Calu3 (cell line): ENCODE data around the gene ITGA2. TPM values are rescaled to one million over a fixed set of nuclear protein-coding genes. Genes with fewer than 3 reads are reported as not detected.

Experiments
- BruUV-seq: library from RNA; stranded (reverse); fragments of 400-500 nt; replicated peaks from 2 replicates; lab custom pipeline; 2021; lab: Mats Ljungman, UMichigan
- CTCF ChIA-PET: fragments of 300-600 bp; sonication (Branson Sonifier 250); formaldehyde crosslinking; loops from one replicate; lab custom pipeline; 2022; ENCODE audit warnings: antibody characterized with exemption; lab: Charles Lee
- DNase-seq: peaks from one replicate; pipeline ENCODE4 v3.0.0; 2022
- H3K27ac Mint-ChIP-seq: one replicate; pipeline ENCODE4 v1.8.0; 2022; ENCODE audit warnings: mixed read lengths; ENCODE audit not compliant: unreplicated experiment
- H3K27me3 Mint-ChIP-seq: one replicate; pipeline ENCODE4 v1.8.0; 2022; ENCODE audit warnings: mixed read lengths; ENCODE audit not compliant: unreplicated experiment
- H3K36me3 Mint-ChIP-seq: one replicate; pipeline ENCODE4 v1.8.0; 2022; ENCODE audit warnings: mild to moderate bottlenecking, moderate library complexity, mixed read lengths; ENCODE audit not compliant: insufficient read depth, unreplicated experiment
- H3K4me1 Mint-ChIP-seq: one replicate; pipeline ENCODE4 v1.8.0; 2022; ENCODE audit warnings: mild to moderate bottlenecking, low read depth, mixed read lengths; ENCODE audit not compliant: unreplicated experiment
- H3K4me3 Mint-ChIP-seq: one replicate; pipeline ENCODE4 v1.8.0; 2022; ENCODE audit warnings: mild to moderate bottlenecking, low read depth, moderate library complexity, mixed read lengths; ENCODE audit not compliant: unreplicated experiment
- H3K9me3 Mint-ChIP-seq: one replicate; pipeline ENCODE4 v1.8.0; 2022; ENCODE audit warnings: low read depth, mixed read lengths; ENCODE audit not compliant: unreplicated experiment
- CTCF ChIP-seq: fragments of 200-600 bp; IDR thresholded peaks from one replicate; pipeline ENCODE4 v1.8.0; 2022; ENCODE audit warnings: antibody characterized with exemption; ENCODE audit not compliant: unreplicated experiment
- intact Hi-C: fragments of 100-400 bp; cut with micrococcal nuclease; formaldehyde crosslinking; loops from one replicate; pipeline ENCODE4 v1.10.0; 2022; ENCODE audit not compliant: unreplicated experiment
- total RNA-seq: library from RNA; stranded (reverse); gene quantifications from 2 replicates; pipeline ENCODE4 v1.2.3, GENCODE V29; 2022

The ITGA2 gene
- total RNA-seq, 1 experiment from 2014 or later = 91.9 TPM

- Mint-ChIP-seq H3K36me3 (no peaks in the 10 kb centered on the region), H3K4me3 (no peak overlapping the region), H3K27ac (no peak overlapping the region), H3K9me3 (no peaks in the 10 kb centered on the region), H3K4me1 (peaks cover 32% of the 10 kb centered on the region), H3K27me3 (no peaks in the 10 kb centered on the region)
- no TSS peak for BruUV-seq
- DNase-seq = no peak
- intact Hi-C loops = loop anchor here (10.0 kb wide), 1 partner anchor 1288 kb away; no protein-coding TSS in a partner anchor
- CTCF ChIA-PET = interaction anchor here (0.5 to 2.7 kb wide), 2 partner anchors 88 to 591 kb away, joined by 3 to 14 read pairs; no protein-coding TSS in a partner anchor
- TF ChIP-seq CTCF = no peak
Observed at GRCh38 chr5:52947208-52947607, 41.9 kb upstream of the ITGA2 start.

- intact Hi-C loops = loop anchor here (1.0 to 10.0 kb wide), 4 partner anchors 42 to 1287 kb away; no protein-coding TSS in a partner anchor
- H3K27me3 Mint-ChIP-seq = no peaks in the 10 kb centered on the region
- no peak for TF ChIP-seq CTCF
- no peak for DNase-seq
- CTCF ChIA-PET = interaction anchor here (0.6 to 4.2 kb wide), 11 partner anchors 15 to 223 kb away, joined by 3 to 49 read pairs (median 8); partner anchors contain the start of genes ITGA2 and MOCS2
- no peak overlapping the region for H3K4me3 Mint-ChIP-seq
- peaks cover 32% of the 10 kb centered on the region for H3K4me1 Mint-ChIP-seq
- no peaks in the 10 kb centered on the region for H3K9me3 Mint-ChIP-seq
- H3K36me3 Mint-ChIP-seq = no peaks in the 10 kb centered on the region
- H3K27ac Mint-ChIP-seq = no peak overlapping the region
- no TSS peak for BruUV-seq
Observed at GRCh38 chr5:52947851-52948250, 41.3 kb upstream of the ITGA2 start.

- peak overlapping the region; percentile 74 for H3K27ac Mint-ChIP-seq
- no TSS peak for BruUV-seq
Observed at GRCh38 chr5:52948418-52949076, 40.6 kb upstream of the ITGA2 start.

GRCh38 chr5:52950686-52951085 is 38.5 kb upstream of the ITGA2 start:
- no peak for DNase-seq
- no TSS peak for BruUV-seq
- CTCF ChIA-PET = interaction anchor here (4.2 kb wide), 1 partner anchor 39 kb away, joined by 49 read pairs; the partner anchor contains the start of gene ITGA2
- TF ChIP-seq CTCF = no peak
- Mint-ChIP-seq H3K27ac (no peak overlapping the region), H3K4me1 (peaks cover 24% of the 10 kb centered on the region), H3K27me3 (no peaks in the 10 kb centered on the region), H3K9me3 (no peaks in the 10 kb centered on the region), H3K36me3 (no peaks in the 10 kb centered on the region), H3K4me3 (no peak overlapping the region)
- intact Hi-C loops = no loop called here

More at GRCh38 chr5:52948418-52949076, 40.6 kb upstream of the ITGA2 start:
- peak; percentile 70 for DNase-seq
- Mint-ChIP-seq H3K9me3 (no peaks in the 10 kb centered on the region), H3K36me3 (no peaks in the 10 kb centered on the region), H3K27me3 (no peaks in the 10 kb centered on the region), H3K4me3 (no peak overlapping the region), H3K4me1 (peaks cover 25% of the 10 kb centered on the region)
- intact Hi-C loops = loop anchor here (1.0 to 10.0 kb wide), 4 partner anchors 42 to 1286 kb away; no protein-coding TSS in a partner anchor
- TF ChIP-seq CTCF = peak; percentile 69
- CTCF ChIA-PET = interaction anchor here (0.6 to 4.2 kb wide), 12 partner anchors 12 to 222 kb away, joined by 3 to 49 read pairs (median 6); partner anchors contain the start of genes ITGA2 and MOCS2
